Measurements from ENCODE around the gene ARHGAP12.

DNA sequence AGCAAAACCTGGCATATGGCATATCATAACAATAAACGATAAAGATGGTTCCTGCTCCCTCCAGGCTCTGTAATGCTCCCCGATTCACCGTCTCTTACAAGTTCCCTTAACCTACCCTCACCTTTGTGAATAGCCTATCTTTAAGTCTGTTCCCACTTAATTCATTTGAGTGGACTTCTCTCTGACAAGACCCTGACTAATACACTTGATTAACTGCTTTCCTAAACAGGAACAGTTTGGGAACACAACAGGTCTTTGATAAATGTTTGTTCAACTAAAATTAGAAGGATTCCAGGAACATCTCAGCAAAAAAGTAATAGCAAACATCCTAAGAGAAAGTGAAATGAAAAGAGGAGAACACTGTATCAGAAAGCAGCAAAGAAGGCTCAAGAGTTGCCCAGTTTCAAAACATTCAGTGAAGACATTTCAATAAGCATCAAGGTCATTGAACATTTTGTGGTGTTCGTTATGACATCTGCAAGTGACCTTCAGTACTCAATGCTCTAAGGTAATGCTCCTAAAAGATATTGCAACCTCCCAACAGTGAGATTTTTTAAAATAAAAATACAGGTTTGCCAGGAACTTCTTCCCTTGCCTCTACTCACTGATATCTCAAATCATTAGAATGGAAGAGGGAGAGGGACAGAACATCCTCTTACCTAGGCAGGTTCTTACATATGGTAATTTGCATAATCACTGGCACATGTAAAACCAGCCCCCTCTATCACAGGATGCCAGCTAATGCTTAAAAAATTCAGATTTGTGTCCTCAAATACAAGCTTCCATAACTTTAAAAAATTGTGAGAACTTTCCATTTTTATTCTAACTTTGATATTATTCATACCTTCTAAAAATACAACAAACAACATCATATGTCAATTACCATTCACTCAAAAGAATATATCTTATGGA is 11.4 kb upstream of the ARHGAP12 start:
- TF ChIP-seq CTCF (IDR thresholded peaks at IDR 0.05): no peak
- no peak for TF ChIP-seq ZFX (IDR thresholded peaks at IDR 0.05; ENCODE audit: borderline replicate concordance)
